Measurements from ENCODE around the gene RNF212. TPM values are rescaled to one million over a fixed set of nuclear protein-coding genes. Genes with fewer than 3 reads are reported as not detected.
A peak's percentile ranks its signal among the peaks of the same experiment; 100 is the strongest.

Gene RNF212
- total and polyA plus RNA-seq, 2 of the 13 experiments (the other 11 are each of a cell fraction or from before 2014, with no cell fraction given) = not detected

DNA sequence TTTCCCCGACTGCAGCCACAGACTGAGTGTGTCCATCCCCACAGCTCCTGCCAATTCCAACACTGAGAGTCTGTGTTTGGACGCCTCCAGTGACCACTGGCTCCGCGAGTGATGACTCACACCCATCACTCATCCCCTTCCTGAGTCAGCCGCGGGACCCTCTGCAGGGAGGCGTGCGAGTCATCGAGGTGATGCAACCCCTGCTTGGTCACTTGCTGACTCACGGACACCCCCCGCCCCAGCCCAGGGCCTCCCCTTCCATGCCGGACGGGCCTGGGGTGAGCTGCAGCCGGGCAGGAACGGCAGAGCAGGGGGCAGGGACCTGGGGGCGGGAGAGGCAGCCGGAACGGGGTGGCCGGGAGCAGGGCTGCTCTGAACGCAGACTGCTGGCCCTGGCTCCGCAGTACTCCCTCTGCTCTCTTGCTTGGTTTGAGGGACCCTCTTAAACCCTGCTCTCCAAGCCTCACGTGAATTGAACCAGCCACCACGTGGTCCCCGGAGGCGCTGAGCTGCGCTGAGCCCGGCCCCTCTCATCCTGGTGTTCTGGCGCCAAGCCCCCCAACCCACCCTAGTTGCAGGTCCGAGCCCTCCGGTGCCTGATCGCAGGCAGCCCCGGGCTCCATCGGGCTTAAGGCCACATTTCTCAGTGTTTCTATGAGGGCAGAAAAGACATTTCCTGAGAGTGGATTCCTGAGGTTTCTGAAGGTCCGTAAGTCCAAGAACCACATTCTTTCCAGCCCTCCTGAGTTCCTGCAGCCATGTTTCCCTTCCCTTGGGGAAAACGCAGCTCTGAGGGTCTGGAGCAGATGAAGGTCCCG is 69.5 kb downstream of the RNF212 start (continued):
- TF ChIP-seq, protein P1, sequence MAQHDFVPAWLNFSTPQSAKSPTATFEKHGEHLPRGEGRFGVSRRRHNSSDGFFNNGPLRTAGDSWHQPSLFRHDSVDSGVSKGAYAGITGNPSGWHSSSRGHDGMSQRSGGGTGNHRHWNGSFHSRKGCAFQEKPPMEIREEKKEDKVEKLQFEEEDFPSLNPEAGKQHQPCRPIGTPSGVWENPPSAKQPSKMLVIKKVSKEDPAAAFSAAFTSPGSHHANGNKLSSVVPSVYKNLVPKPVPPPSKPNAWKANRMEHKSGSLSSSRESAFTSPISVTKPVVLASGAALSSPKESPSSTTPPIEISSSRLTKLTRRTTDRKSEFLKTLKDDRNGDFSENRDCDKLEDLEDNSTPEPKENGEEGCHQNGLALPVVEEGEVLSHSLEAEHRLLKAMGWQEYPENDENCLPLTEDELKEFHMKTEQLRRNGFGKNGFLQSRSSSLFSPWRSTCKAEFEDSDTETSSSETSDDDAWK (CRISPR knock-in tag; IDR thresholded peaks at IDR 0.05) = no peak
- TF ChIP-seq ZNF557 (CRISPR knock-in tag; IDR thresholded peaks at IDR 0.05) (no peak), SOX6 (IDR thresholded peaks at IDR 0.05) (no peak), SOX6 (CRISPR knock-in tag; IDR thresholded peaks at IDR 0.05) (0 out of 2 replicates have a peak, but pooled peaks have one; percentile 14), ZFP82 (CRISPR knock-in tag; IDR thresholded peaks at IDR 0.05; ENCODE audit: borderline replicate concordance) (no peak), TBL1XR1 (IDR thresholded peaks at IDR 0.05; ENCODE audit: borderline replicate concordance, low read length, partially characterized antibody) (no peak), ZNF335 (CRISPR knock-in tag; IDR thresholded peaks at IDR 0.05) (peak; percentile 68; the same call in 1 of the 2 replicates), ZFAT (CRISPR knock-in tag; conservative IDR thresholded peaks at IDR 0.05) (no peak), DZIP1 (CRISPR knock-in tag; IDR thresholded peaks at IDR 0.05) (no peak), AHDC1 (CRISPR knock-in tag; IDR thresholded peaks at IDR 0.05; ENCODE audit: borderline replicate concordance) (no peak), NBN (conservative IDR thresholded peaks at IDR 0.05) (no peak), PPARG (CRISPR knock-in tag; conservative IDR thresholded peaks at IDR 0.05) (0 out of 2 replicates have a peak, but pooled peaks have one; percentile 25), ZNF558 (CRISPR knock-in tag; IDR thresholded peaks at IDR 0.05; ENCODE audit: borderline replicate concordance) (no peak), ZNF619 (CRISPR knock-in tag; IDR thresholded peaks at IDR 0.05) (no peak)
- TF ChIP-seq, protein P2, sequence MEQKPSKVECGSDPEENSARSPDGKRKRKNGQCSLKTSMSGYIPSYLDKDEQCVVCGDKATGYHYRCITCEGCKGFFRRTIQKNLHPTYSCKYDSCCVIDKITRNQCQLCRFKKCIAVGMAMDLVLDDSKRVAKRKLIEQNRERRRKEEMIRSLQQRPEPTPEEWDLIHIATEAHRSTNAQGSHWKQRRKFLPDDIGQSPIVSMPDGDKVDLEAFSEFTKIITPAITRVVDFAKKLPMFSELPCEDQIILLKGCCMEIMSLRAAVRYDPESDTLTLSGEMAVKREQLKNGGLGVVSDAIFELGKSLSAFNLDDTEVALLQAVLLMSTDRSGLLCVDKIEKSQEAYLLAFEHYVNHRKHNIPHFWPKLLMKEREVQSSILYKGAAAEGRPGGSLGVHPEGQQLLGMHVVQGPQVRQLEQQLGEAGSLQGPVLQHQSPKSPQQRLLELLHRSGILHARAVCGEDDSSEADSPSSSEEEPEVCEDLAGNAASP (CRISPR knock-in tag; IDR thresholded peaks at IDR 0.05; ENCODE audit: borderline replicate concordance) = 0 out of 2 replicates have a peak, but pooled peaks have one; percentile 22
- TF ChIP-seq, protein P3, sequence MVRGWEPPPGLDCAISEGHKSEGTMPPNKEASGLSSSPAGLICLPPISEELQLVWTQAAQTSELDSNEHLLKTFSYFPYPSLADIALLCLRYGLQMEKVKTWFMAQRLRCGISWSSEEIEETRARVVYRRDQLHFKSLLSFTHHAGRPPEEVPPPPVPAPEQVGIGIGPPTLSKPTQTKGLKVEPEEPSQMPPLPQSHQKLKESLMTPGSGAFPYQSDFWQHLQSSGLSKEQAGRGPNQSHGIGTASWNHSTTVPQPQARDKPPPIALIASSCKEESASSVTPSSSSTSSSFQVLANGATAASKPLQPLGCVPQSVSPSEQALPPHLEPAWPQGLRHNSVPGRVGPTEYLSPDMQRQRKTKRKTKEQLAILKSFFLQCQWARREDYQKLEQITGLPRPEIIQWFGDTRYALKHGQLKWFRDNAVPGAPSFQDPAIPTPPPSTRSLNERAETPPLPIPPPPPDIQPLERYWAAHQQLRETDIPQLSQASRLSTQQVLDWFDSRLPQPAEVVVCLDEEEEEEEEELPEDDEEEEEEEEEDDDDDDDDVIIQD (CRISPR knock-in tag; IDR thresholded peaks at IDR 0.05; ENCODE audit: low read depth) = no peak

Data from HepG2 (cell line).